HG02759 (cell line): Measurements from ENCODE around the gene PAGE1.
"Not testable (repeated sequence)": the region's sequence is repeated elsewhere in the genome, so short reads cannot be mapped to it uniquely, and the experiment has no call there.

ENCODE experiments used
- ATAC-seq: cut with Tn5 transposase; IDR thresholded peaks from one replicate; pipeline ENCODE4 v1.9.1; 2021; ENCODE audit warnings: mild to moderate bottlenecking, moderate library complexity; ENCODE audit not compliant: unreplicated experiment

The PAGE1 gene, protein sequence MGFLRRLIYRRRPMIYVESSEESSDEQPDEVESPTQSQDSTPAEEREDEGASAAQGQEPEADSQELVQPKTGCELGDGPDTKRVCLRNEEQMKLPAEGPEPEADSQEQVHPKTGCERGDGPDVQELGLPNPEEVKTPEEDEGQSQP

DNA sequence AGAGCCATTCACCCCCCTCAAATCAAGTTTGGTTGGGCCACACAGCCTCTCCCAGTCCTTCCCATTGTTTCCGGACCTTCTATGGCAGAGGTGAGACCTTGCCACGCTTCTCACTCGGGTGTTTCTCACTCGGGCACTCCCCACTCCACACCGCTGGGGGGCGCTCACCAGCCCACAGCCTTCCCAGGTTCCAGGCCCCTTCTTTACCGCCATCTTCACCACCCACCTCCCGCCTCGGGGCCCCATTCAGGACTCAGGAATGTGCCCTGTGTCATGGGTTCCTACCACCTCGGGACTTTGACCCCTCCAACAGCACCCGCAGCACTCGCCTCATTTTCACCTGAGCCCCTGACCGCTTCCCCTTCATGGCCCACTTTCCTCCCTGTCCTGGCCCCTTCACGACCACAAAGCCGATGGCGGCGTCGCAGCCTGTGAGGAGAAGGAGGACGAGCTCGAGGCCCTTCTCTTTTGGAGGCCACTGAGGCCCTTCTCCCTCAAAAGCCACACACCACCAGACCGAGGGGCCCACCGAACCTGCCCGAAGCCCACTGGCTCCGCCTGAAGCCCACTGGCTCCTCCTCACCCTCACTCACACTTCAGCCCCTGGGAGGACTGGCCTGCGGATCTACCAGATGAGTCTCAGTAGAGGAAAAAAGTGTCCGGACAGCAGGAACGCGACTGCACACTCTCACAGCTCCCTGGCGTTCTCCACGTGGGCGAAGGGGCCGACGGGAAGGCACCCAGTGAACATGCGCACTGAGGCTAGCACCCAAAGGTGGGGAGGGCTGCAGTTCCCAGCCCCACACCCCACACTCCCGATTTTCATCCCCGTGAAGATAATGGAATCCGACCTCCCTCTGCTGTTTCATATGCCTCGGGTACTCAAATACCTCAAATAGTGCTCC, at the start of gene PAGE1:
PAGE1 (minus strand) TSS at position 709 of the 905 bp plus-strand sequence. CDS start 1,214 bp downstream, outside the sequence.
- no peak for ATAC-seq

DNA sequence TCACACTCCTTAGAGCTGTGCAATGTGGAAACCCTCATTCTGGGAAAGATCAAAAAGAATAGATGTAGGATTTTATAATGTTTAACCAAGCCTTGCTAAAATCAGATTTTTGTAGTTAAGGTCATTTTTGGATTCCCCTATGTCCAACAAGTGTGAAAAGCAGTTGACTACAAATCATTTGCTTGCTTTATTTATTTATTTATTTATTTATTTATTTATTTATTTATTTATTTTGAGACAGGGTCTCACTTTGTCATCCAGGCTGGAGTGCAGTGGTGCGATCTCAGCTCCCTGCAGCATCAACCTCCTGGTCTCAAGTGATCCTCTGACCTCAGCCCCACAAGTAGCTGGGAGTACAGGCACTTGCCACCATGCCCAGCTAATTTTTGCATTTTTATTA, 45.7 kb upstream of the PAGE1 start:
- not testable (repeated sequence) for ATAC-seq

DNA sequence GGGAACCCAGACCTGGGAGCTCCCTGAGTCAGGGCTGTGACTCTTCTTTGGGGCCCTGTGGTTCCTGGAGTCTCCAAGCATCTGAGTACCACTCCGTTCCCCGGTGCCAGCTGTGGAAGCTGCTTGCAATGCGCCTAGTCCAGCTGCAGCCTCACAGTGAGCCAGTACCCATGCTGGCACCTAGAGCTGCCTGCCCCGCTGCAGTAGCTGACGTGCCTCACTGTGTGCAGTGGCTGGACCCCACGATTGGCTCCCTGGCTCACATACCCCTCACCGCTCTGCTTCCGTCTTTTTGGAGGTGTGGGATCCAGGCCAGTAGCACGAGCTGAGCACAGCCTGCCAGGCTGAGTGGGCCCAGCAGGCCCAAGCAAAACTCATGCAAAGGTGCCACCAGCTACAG, 32.1 kb upstream of the PAGE1 start:
- ATAC-seq, result no peak

DNA sequence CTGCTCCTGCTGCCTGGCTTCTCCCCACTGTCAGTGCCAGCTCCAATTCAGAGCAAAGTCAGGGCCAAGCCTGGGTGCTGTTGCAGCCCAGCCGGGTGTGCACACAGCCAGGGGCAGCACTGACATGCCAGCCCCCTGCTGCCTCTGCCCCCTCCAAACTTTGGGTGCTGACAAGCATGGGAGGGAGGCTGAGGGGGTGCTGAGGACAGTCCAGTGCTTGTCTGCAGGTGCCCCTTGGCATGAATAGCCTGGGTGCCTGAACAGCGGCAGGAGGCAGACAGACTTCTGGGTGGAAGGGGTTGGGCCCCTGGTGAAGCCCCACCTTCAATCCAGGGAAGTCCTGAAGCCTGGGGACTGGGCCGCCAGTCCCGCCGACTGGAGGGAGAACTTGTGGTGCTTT, 31.2 kb upstream of the PAGE1 start:
- no peak for ATAC-seq

DNA sequence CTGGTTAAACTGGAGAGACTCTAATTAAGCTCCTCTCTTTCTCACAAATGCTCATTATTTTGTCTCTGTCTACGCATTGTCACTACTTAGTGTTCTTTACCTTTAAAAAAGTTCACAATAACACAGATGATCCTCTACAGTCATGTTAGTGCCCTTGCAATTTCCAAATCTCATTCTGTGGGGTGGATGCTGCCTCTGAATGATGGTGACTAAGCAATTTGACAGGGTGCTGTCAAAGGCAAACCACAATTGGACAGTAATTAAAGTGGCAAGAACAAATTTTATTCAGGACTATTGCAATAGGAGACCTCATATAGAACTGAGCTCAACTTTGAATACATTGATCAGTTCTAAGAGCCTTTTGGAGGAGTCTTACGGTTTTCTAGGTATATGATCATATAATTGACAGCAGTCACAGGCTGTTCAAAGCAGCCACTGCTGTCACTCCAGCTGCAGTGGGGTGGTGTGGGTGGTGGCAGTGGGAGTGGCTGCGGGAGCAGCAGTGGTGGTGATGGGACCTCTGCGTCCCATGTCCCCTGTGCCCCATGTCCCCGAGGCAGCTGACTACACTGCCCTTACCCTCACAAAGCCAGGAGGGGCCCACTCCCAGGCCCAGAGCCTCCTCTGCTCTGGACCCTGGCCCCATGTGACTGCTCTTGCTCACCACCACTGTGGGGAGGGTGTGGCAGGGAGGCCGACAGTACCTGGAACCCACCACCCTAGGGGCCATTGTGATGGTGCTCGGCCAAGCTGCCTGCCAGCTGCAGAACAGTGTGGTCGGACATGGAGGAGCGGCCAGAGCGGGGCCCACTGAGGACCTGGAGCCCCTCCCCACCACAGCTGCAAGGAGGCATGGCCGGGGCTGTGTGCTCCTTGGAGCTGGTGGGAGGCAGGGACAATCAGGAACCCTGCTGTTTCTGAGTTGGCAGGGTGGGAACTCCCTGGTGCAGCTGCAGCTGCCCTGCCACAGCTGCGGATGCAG, 30.4 kb upstream of the PAGE1 start:
- no peak for ATAC-seq

DNA sequence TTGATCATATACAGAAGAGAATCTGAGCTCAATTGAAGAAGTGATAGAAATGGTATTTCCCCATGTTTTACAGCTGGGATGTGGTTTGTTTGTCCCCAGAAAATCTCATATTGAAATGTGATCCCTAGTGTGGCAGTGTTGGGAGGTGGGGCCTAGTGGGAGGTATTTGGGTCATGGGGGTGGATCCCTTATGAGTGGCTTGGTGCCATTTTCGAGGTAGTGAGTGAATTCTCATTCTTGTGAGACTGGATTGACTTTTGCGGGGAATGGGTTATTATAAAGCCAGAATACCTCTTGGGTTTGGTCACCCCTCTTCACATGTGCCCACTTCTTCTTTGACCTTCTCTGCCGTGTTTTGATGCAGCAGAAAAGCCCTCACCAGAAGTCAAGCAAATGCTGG, 29.6 kb upstream of the PAGE1 start:
- ATAC-seq, result no peak

DNA sequence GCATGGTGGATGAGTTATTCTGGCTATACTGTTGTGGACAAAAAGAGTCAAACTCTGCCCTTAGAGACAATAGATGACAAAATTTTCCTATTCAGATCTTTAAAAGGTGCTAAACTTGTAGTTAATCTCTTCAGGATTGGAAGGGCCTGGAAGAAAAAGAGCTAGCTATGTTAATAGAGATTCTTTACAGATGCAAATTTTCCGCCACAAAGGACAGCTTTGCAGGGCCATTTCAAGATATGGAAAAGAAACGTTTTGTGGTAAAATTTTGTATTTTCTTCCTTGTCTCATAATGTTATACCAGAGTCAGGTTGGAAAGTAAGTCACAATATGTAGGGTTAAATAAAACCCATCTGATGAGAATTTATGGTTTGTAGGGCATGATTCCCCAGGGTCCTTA, 24.3 kb upstream of the PAGE1 start:
- not testable (repeated sequence) for ATAC-seq

DNA sequence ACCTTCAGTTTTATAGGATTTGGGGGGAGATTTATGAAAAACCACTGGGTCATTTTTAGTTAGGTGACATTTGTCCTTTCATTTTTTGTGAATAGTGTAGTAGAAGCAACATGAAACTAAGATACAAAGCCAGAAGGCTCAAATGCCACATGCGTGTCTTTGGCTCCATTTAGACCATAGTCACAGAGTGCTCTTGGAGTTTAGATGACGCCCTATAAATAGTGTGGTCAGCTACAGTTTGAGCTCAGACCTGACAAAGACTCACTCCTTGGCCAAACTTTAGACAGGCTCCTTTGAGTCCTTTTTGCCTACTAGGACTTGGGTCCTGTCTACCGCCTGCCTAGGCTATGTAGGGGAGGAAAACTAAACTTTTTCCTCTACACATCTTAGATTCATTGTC, 16.8 kb upstream of the PAGE1 start:
- no peak for ATAC-seq

DNA sequence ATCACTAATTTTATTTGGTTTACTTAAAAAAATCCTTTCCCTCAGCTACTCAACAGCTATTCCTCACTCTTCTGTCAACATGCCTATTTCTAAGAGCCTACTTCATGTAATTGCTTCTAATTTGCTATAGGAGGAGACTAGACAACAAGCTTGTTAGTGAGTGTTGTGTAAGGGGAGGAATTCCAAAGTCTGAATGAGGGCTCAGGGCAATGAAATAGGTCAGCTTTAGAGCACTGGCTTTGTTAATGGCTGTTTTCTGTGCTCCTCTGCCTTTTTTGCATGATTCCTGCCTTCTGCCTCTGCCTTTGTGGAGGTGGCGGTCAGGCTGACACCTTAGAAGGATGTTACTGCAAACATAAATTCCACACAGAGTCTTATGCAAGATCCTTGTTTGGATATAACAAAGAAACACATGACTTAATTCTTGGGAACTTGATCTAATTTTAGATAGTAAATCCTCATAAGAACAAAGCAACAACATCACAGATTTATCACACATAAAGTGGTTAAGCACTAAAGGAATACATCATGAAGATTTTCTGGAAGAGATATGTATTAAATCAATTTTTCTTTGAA, 15.0 kb upstream of the PAGE1 start:
- no peak for ATAC-seq

DNA sequence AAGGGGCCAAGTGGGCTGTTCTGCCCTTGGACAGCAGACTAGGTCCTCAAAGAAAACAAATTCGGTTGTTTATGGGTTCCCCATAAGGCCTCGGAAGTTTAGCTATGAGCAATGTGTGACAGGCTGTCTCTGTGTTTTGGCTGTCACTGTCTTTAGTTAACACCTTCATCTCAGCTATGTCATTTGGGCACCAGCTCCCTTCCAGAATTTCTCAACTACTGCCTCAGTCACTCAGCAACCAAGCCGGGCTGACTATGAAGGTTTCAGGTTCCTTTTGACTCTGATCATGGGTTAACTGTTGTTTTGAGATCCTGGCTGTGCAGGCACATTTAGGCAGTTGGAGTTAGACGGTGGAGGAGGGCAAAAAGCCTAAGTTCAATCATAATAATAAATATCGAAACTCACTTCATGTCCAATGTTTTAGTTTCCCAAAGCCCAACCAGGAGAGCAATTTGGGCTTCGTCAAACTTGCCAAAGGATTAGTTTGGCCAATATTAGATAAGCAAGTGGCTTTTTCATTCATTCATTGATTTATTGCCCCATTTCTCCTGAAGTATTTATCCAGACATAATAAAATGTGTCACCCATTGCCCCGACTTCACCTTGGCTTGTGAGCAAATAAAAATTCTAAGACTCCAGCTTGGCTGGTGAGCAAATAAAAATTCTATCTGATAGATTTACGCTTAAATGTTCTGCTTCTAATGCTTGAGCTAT, 9.1 kb upstream of the PAGE1 start:
- no peak for ATAC-seq

DNA sequence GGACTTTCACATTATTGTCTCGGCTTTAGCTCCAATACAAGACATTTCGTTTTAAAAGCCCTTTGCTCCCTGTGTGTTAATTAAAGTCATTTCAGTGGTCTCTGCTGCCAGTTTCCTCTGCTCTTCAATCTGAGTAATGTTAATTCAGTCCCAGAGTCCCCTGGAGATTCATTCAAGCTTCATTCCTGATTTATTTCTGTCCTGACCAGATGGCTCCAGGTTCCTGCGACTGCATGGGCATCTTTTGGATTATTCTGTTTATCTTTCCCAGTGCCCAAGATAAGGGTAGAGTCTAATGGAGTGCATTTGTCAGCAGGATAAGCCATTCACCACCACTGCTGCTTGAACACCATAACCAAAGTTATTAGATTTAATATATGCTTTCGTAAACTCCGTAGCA, 6.1 kb upstream of the PAGE1 start:
- ATAC-seq, result no peak

DNA sequence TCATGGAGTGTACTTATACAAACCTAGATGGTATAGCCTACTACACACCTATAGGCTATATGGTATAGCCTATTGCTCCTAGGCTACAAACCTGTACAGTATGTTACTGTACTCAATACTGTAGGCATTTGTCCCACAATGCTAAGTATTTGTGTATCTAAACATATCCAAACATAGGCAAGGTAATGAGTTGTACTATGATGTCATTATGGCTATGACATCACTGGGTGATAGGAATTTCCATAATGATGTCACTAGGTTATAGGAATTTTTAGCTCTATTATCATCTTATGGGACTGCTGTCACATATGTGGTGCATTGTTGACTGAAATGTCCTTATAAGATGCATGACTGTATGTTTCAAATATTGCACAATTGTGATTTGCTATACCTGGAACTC, 5.5 kb upstream of the PAGE1 start:
- ATAC-seq, result no peak

DNA sequence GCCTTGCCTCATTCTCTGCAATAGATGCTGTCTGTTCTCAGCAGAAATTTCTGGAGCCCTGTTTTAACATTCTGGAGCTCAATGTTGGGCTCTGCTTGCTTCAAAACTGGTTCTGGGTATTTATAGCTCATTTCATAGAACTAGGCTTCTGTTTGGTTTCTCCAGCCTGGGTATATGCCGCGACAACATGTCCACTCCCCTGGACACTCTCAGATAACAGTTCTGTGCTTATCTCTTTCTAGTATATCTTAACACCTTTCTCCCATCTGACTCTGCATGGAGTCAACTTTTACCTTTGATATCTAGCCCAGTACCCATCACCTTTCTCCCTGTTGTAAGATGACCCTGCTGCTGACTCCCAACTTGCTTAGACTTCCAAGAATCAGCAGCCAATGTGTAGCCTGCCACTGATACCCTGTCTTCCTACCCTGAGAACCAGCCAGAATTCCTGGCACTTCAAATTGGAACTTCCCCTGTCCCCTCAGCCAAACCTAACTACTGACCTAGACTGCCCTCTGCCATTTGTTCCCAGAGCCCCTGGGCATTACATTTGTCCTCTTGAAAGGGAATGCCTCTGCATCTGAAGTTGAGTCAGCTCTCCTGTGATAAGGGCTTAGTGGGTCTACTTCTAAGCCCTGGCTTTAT, 20.6 kb downstream of the PAGE1 start:
- no peak for ATAC-seq

DNA sequence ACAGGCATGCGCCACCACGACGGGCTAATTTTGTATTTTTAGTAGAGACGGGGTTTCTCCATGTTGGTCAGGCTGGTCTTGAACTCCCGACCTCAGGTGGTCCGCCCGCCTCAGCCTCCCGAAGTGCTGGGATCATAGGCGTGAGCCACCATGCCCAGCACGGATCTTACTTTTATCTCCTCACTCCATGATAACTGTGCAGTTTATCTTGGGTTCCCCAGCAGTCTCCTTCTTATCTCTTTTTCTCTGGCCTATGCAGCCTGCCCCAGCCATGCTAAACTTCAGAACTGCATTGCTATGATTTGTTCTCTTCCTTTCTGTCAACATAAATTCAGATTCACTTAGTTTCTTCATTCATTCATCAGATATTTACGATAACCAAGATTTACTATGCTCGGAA, 22.4 kb downstream of the PAGE1 start:
- no peak for ATAC-seq

DNA sequence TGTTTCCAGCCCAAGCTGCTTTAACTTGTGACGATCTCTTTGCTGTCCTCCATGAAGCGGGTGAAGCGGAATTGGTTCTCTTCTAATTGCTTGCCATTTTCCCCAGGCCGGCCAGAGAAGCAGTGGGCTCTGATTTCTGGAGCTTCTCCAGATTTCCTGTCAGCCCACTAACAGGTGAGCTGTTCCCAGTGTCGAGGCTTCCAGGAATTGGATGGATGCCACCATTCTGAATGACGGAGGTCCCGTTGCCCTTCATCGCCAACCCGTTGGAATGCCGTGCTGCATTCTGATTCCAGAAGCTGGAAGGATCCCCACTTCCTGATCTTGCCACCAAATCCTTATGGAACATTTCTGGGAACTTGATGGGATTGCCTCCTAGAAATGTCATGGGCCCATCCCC, 31.0 kb downstream of the PAGE1 start:
- no peak for ATAC-seq

DNA sequence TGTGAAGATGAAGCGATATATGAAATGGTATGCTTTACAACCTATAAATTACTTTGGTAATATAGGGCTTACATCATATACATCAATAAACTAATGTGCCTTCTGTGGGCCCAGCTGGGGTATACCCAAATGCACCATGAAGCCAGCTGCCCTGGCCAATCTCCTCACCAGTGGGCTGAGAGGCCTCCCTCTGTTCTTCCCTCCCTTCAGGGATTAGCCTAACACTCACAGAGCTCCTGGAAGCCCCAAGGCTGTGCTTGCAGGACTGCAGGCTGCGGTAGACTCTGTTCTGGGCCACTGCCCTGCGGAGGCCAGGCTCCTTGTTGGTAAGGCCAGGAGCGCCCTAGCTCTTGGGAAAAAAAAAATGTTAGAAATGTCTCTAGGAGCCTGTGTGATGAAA, 33.9 kb downstream of the PAGE1 start:
- no peak for ATAC-seq

DNA sequence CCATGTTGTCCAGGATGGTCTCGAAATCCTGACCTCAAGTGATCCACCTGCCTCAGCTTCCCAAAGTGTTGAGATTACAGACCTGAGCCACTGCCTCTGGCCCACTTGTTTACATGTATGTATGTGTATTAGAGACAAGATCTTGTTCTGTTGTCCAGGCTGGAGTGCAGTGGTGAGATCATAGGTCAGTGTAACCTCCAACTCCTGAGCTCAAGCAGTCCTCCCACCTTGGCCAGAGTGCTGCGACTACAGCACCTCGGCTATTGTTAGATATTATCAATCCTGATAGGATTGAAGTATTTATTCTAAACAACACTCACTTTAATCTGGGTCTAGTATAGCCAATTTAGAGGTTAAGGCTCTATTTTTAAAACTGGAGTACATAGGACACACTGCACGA, 36.0 kb downstream of the PAGE1 start:
- no peak for ATAC-seq

DNA sequence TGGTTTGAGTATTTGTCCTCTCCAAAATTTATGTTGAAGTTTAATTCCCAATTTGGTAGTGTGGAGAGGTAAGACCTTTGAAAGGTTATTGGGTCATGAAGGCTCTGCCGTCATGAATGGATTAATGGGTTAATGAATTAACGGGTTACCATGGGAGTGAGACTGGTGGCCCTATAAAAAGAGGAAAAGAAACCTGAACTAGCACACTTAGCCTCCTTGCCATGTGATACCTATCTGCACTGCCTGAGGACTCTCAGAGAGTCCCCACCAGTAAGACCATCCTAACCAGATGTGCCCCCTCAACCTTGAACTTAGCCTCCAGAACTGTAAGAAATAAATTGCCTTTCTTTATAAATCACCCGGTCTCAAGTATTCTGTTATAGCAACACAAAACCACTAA, 39.3 kb downstream of the PAGE1 start:
- peak; percentile 95 for ATAC-seq

DNA sequence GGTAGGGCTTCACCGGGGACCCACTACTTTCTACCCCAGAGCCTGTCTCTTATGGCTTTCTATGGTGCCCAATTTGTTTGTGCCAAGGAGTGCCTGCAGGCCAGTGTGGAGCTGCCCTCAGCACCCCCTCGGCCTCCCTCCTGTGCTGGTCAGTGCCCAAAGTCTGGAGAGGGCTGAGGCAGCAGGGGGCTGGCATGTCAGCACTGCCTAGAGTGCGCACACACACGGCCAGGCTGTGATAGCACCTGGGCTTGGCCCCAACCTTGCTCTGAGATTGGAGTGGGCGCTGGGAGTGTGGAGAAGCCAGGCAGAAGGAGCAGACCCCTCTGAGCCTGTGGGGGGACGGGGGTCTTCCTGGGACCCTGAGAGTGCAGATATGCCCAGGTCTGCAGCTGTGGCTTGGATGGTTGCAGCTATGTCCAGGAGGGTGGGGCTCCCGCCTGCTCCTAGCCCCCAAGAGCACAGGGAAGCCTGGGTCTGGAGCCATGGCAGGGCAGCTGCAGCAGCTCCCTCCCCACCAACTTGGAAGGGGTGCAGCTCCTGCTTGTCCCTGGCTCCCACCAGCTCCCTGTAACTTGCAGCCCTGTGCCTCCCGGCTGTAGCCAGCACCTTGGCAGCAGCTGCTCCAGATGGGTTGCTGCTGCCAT, 50.7 kb downstream of the PAGE1 start:
- ATAC-seq, result no peak
